Measurements from ENCODE around the gene TERB1.

Gene TERB1

DNA sequence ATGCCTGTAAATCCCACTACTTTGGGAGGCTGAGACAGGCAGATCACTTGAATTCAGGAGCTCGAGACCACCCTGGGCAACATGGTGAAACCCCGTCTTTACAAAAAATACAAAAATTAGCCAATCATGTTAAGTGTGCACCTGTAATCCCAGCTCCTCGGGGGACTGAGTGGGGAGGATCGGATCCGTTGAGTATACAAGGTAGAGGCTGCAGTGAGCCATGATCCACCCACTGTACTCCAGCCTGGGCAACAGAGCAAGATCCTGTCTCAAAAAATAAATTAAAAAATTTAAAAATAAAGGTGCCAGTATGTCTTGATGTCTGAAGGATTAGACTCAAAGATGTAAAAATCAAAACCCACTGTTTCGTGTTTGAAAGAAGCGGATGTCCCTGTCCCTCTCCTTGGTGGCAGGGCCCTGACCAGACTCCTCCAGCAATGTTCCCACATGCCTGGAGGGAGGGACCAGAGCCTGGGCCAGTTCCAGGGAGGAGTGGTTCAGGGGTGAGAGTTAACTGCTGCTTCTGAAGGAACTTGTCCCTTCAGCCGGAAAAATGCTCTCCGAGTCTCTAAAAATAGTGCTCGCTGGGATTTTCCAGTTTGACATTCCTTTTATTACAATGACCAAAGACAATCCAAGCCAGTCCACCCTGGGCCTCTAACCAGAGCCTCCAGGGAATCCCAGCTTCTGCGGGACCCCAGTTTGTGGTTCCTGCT is 95.4 kb downstream of the TERB1 start:
- no peak for DNase-seq (ENCODE audit: low read depth)
